ENCODE results near the gene ATAD5. TPM values are rescaled to one million over a fixed set of nuclear protein-coding genes. Genes with fewer than 3 reads are reported as not detected.
A peak's percentile ranks its signal among the peaks of the same experiment; 100 is the strongest.

The ATAD5 gene
- total and polyA plus RNA-seq, 5 donors: 0.29 to 1.3 (median 0.69) TPM

GRCh38 chr17:30824356-30825145, 7.2 kb upstream of the ATAD5 start, which contains the start of gene CRLF3:
Gene CRLF3, minus strand, starts transcription at chr17:30824692. Its CDS starts 41 bp downstream, at chr17:30824651.
- intact Hi-C loops (cut with DNase I): no loop called here
- H3K4me1 ChIP-seq (ENCODE audit: control insufficient read depth, insufficient read depth, low read length): peaks cover 2% of the 10 kb centered on the region

DNA sequence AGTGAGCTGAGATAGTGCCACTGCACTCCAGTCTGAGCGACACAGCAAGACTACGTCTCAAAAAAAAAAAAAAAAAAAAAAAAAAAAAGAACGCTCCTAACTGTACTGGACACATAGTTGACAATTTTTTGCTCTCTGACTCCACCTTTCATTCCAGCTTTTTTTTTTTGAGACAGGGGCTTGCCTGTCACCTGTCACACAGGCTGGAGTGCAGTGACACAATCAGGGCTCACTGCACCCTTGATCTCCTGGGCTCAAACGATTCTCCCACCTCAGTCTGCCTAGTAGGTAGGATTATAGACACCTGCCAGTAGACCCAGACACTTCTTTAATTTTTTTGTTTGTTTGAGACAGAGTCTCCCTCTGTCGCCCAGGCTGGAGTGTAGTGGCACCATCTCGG, 4.7 kb upstream of the ATAD5 start:
- no peak overlapping the region for H3K27ac ChIP-seq (ENCODE audit: low read length)
- DNase-seq (no peak), ATAC-seq (no peak)
- 85% methylated on average over 6 of the region's 6 CpGs for WGBS
- intact Hi-C loops (cut with DNase I): no loop called here
- H3K9me3 ChIP-seq (ENCODE audit: control insufficient read depth, low read length): no peaks in the 10 kb centered on the region
- H3K4me3 ChIP-seq (ENCODE audit: low read length): no peak overlapping the region
- no peaks in the 10 kb centered on the region for H3K27me3 ChIP-seq (ENCODE audit: control insufficient read depth, insufficient read depth)
- peaks cover 2% of the 10 kb centered on the region for H3K4me1 ChIP-seq (ENCODE audit: control insufficient read depth, insufficient read depth, low read length)

More at GRCh38 chr17:30824356-30825145, 7.2 kb upstream of the ATAD5 start, which contains the start of gene CRLF3:
- H3K9me3 ChIP-seq (ENCODE audit: control insufficient read depth, low read length): no peaks in the 10 kb centered on the region
- H3K4me3 ChIP-seq (ENCODE audit: low read length): peak within 1 kb of the TSS; percentile 91
- H3K27ac ChIP-seq (ENCODE audit: low read length): peak within 1 kb of the TSS; percentile 85
- 4% methylated on average over 75 of the region's 75 CpGs for whole genome bisulfite sequencing
- peak; percentile 99 for ATAC-seq
- no peaks in the 10 kb centered on the region for H3K27me3 ChIP-seq (ENCODE audit: control insufficient read depth, insufficient read depth)
- DNase-seq: peak; percentile 91 to 96 (median 96)

GRCh38 chr17:30829022-30829421, 2.7 kb upstream of the ATAD5 start:
- Histone ChIP-seq H3K27me3 (ENCODE audit: control insufficient read depth, insufficient read depth) (no peaks in the 10 kb centered on the region), H3K9me3 (ENCODE audit: control insufficient read depth, low read length) (no peaks in the 10 kb centered on the region), H3K27ac (ENCODE audit: low read length) (no peak overlapping the region), H3K4me3 (ENCODE audit: low read length) (no peak overlapping the region), H3K4me1 (ENCODE audit: control insufficient read depth, insufficient read depth, low read length) (peaks cover 4% of the 10 kb centered on the region)
- intact Hi-C loops (cut with DNase I): no loop called here
- DNase-seq (no peak), ATAC-seq (no peak)
- WGBS: 79% methylated on average over 5 of the region's 5 CpGs

- Histone ChIP-seq H3K27me3 (ENCODE audit: control insufficient read depth, insufficient read depth) (no peaks in the 10 kb centered on the region), H3K4me1 (ENCODE audit: control insufficient read depth, insufficient read depth, low read length) (peaks cover 2% of the 10 kb centered on the region), H3K4me3 (ENCODE audit: low read length) (peak overlapping the region; percentile 50), H3K9me3 (ENCODE audit: control insufficient read depth, low read length) (no peaks in the 10 kb centered on the region), H3K27ac (ENCODE audit: low read length) (no peak overlapping the region)
- ATAC-seq (peak in 1 of 2 donors; percentile 23), DNase-seq (peak in 1 of 3 donors; percentile 50)
- intact Hi-C loops (cut with DNase I): no loop called here
- 25% methylated on average over 13 of the region's 13 CpGs for WGBS
Measured at GRCh38 chr17:30831257-30831656, 509 bp upstream of the ATAD5 start.

- no peak for DNase-seq
- peak overlapping the region; percentile 50 for H3K4me3 ChIP-seq (ENCODE audit: low read length)
- no peak for ATAC-seq
- intact Hi-C loops (cut with DNase I): no loop called here
- WGBS: 3% methylated on average over 15 of the region's 15 CpGs
- H3K27ac ChIP-seq (ENCODE audit: low read length): no peak overlapping the region
- H3K4me1 ChIP-seq (ENCODE audit: control insufficient read depth, insufficient read depth, low read length): peaks cover 2% of the 10 kb centered on the region
- no peaks in the 10 kb centered on the region for H3K9me3 ChIP-seq (ENCODE audit: control insufficient read depth, low read length)
- no peaks in the 10 kb centered on the region for H3K27me3 ChIP-seq (ENCODE audit: control insufficient read depth, insufficient read depth)
Measured at GRCh38 chr17:30832438-30833124, 815 bp downstream of the ATAD5 start.

GRCh38 chr17:30838202-30838807, 6.5 kb downstream of the ATAD5 start:
- no peak overlapping the region for H3K27ac ChIP-seq (ENCODE audit: low read length)
- ATAC-seq (no peak), DNase-seq (no peak)
- 90% methylated on average over 5 of the region's 5 CpGs for WGBS
- no peaks in the 10 kb centered on the region for H3K27me3 ChIP-seq (ENCODE audit: control insufficient read depth, insufficient read depth)
- no peak overlapping the region for H3K4me3 ChIP-seq (ENCODE audit: low read length)
- no peaks in the 10 kb centered on the region for H3K4me1 ChIP-seq (ENCODE audit: control insufficient read depth, insufficient read depth, low read length)
- intact Hi-C loops (cut with DNase I): no loop called here
- no peaks in the 10 kb centered on the region for H3K9me3 ChIP-seq (ENCODE audit: control insufficient read depth, low read length)

DNA sequence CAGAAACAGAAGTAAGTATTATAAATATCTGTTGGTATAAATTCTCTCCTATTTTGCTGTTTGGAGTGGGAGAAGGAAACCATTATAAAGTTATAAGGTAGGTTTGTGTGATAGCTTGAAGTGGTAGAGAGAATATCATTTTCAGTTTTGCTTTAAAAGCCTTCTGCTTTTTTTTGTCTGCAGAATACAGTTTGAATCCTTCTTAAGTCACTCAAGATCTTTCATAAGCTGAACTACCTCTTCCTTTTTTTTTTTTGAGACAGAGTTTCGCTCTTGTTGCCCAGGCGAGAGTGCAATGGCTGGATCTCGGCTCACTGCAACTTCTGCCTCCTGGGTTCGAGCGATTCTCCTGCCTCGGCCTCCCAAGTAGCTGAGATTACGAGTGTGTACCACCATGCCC, 9.0 kb downstream of the ATAD5 start:
- Histone ChIP-seq H3K9me3 (ENCODE audit: control insufficient read depth, low read length) (no peaks in the 10 kb centered on the region), H3K4me1 (ENCODE audit: control insufficient read depth, insufficient read depth, low read length) (no peaks in the 10 kb centered on the region), H3K4me3 (ENCODE audit: low read length) (no peak overlapping the region), H3K27ac (ENCODE audit: low read length) (no peak overlapping the region), H3K27me3 (ENCODE audit: control insufficient read depth, insufficient read depth) (no peaks in the 10 kb centered on the region)
- DNase-seq (no peak), ATAC-seq (no peak)
- 93% methylated on average over 7 of the region's 7 CpGs for WGBS
- intact Hi-C loops (cut with DNase I): no loop called here

GRCh38 chr17:30848021-30848420, 16.3 kb downstream of the ATAD5 start:
- Histone ChIP-seq H3K4me3 (ENCODE audit: low read length) (no peak overlapping the region), H3K27ac (ENCODE audit: low read length) (no peak overlapping the region), H3K4me1 (ENCODE audit: control insufficient read depth, insufficient read depth, low read length) (no peaks in the 10 kb centered on the region), H3K27me3 (ENCODE audit: control insufficient read depth, insufficient read depth) (no peaks in the 10 kb centered on the region), H3K9me3 (ENCODE audit: control insufficient read depth, low read length) (no peaks in the 10 kb centered on the region)
- ATAC-seq (no peak), DNase-seq (no peak)
- intact Hi-C loops (cut with DNase I): no loop called here
- 83% methylated on average over 6 of the region's 6 CpGs for WGBS

- WGBS: over 99% methylated on average over 3 of the region's 3 CpGs
- Histone ChIP-seq H3K4me1 (ENCODE audit: control insufficient read depth, insufficient read depth, low read length) (no peaks in the 10 kb centered on the region), H3K27ac (ENCODE audit: low read length) (no peak overlapping the region), H3K4me3 (ENCODE audit: low read length) (no peak overlapping the region), H3K9me3 (ENCODE audit: control insufficient read depth, low read length) (no peaks in the 10 kb centered on the region), H3K27me3 (ENCODE audit: control insufficient read depth, insufficient read depth) (no peaks in the 10 kb centered on the region)
- ATAC-seq (no peak), DNase-seq (no peak)
- intact Hi-C loops (cut with DNase I): no loop called here
Measured at GRCh38 chr17:30854146-30854545, 22.4 kb downstream of the ATAD5 start.

GRCh38 chr17:30858556-30859250, 26.9 kb downstream of the ATAD5 start:
- H3K27ac ChIP-seq (ENCODE audit: low read length): no peak overlapping the region
- no peaks in the 10 kb centered on the region for H3K9me3 ChIP-seq (ENCODE audit: control insufficient read depth, low read length)
- H3K27me3 ChIP-seq (ENCODE audit: control insufficient read depth, insufficient read depth): no peaks in the 10 kb centered on the region
- DNase-seq (no peak), ATAC-seq (no peak)
- WGBS: 94% methylated on average over 9 of the region's 9 CpGs
- intact Hi-C loops (cut with DNase I): no loop called here
- no peaks in the 10 kb centered on the region for H3K4me1 ChIP-seq (ENCODE audit: control insufficient read depth, insufficient read depth, low read length)
- H3K4me3 ChIP-seq (ENCODE audit: low read length): no peak overlapping the region
